HL-60/S4 treated with phorbol 12-myristate 13-acetate at 8.2 ng/mL for 4 days and 3 days (cell line): Measurements from ENCODE around the gene CLUH.
"Not testable (repeated sequence)": the region's sequence is repeated elsewhere in the genome, so short reads cannot be mapped to it uniquely, and the experiment has no call there.

ENCODE experiments used
- in situ Hi-C: fragments of 300-500 bp; cut with MboI; formaldehyde crosslinking; loops from 2 replicates; pipeline ENCODE4 v1.15.0; 2022; ENCODE audit warnings: low sequenced_read_pairs

CLUH gene

DNA sequence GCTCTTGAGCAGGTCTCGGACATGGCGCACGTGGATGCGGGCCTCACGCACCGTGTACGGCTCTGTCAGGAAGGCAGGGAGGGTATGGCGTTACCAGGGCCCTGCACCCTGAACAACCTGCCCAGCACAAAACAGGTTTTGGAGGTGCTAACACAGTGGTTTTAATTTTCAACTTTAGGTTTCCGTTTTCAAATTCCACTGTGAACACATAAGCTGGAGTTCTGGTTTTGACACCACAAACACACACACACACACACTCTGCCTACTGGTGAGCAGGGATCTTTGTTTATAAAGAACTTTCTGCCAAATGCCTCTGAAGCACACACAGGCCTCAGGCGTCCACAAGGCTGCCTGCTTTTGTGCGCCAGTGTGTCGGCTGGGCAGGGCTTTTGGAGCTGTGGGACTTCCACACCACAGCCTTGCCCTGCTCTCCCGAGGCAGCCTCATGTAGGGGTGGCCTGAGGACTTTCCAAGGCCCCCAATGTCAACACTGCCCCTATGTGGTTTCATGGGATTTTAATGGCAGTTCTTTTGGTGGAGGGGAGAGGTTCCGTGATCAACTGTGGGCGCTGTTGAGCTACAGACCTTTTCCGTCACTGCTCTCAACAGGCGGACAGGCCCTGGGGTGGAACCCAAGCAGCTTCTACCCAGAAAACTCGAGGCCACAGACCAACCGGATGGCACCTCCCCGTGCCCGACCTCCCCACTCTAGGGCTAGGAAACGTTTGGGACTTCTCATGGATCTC lies 9.4 kb downstream of the CLUH start:
- in situ Hi-C loops: no loop called here

DNA sequence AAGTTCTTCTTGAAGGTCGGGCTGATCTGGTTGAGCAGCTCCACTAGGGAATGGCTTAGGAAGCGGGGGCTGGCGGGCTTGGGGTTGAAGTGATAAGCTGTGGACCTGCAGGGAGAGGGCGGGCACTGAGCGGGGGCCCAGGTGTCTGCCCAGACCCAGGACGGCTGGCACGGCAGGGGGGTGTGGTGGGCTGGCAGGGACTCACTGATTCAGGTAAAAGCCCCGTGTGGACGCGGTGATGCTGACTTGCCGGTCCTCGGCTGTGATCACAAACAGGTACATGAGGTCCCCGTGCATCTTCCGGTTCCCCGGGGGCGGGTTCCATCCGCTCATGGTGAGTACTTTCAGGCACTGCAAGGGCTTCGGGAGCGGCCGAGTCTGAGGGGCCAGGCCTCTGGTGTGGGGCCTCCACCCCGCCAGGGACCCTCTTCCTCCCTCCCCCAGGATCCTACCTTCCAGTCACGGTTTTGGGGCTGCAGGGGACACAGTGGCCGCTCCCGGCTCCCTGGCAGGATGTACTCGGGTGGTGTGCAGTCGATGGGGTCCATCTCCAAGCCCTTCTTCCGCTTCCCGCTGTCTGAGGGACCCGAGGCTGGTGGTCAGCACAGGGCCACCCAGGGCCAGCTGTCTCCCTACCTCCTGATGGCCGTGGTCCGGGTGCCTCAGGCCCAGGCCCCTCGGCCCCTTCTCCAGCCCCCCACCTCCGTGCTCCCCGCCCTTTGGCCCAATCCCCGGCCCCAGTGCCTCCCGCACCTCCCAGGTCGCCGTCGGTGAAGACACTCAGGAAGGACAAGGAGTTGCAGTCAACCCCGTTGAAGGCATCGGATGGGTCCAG lies 10.2 kb downstream of the CLUH start:
- in situ Hi-C loops: no loop called here

DNA sequence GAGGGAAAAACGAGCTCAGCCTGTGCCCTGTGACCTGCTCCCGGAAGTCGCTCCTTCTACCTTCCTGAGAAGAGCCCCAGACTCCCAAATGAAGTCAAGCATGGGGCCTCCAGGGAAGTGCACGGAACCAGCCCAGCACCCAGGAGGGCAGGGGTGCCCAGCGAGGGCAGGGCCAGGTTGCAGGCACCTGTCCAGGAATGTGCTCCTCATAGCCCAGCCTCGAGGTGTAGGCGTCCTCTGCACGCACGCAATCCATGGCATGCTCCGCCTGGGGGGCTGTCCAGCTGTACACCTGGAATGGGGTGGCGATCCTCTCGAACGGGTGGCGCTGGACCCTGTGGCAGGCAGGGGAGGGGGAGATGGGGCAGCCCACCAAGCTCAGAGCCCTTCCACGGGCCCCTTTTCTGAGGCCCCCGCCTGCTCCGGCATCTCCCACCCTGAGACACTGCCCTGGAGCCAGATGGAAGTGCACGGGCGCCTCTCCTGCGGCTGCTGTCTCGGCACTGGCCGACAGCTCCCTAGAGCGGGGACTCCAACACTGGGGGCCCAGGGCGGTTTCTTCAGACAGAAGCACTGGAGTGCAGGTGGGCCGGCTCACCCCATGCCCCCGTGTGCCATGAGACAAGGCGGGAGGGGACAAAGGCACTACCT lies 10.9 kb downstream of the CLUH start:
- in situ Hi-C loops: no loop called here

DNA sequence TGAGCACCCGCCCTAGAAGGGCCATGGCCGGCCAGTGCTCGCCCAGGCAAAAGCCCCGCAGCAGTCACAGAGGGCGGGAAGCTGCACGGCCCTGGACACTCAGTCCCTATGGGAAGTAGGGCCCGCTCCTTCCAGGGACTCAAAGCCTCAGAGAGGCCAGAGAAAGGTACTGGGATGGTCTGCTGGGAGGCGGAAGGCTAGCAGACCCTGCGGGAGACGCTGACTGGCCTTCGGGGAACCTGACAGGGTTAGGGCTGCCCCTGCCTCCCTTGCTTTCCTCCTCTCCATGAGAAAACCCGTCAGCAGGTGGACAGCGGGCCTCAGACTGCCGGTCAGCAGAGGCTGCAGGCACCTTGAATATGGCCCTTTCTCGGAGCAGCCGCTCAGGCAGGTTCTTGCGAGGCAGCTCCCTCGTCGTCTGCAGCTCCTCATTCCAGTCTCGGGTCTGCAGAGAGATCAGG lies 11.5 kb downstream of the CLUH start:
- in situ Hi-C loops: no loop called here

DNA sequence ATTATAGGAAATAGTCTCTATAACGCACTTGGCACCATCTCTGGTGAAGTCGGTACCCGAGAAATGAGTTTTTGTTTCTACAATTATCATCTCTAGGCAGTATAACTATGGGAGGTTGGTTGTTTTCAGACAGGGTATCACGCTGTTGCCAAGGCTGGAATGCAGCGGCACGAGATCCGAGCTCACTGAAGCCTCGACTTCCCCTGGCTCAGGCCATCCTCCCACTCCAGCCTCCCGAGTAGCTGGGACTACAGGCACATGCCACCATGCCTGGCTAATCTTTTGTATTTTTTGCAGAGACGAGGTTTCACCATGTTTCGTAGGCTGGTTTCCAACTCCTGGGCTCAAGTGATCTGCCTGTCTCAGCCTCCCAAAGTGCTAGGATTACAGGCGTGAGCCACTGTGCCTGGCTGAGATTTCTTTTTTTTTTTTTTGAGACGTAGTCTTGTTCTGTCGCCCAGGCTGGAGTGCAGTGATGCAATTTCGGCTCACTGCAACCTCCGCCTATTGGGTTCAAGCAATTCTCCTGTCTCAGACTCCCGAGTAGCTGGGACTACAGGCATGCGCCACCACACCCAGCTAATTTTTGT lies 12.3 kb downstream of the CLUH start:
- in situ Hi-C loops: not testable (repeated sequence)

DNA sequence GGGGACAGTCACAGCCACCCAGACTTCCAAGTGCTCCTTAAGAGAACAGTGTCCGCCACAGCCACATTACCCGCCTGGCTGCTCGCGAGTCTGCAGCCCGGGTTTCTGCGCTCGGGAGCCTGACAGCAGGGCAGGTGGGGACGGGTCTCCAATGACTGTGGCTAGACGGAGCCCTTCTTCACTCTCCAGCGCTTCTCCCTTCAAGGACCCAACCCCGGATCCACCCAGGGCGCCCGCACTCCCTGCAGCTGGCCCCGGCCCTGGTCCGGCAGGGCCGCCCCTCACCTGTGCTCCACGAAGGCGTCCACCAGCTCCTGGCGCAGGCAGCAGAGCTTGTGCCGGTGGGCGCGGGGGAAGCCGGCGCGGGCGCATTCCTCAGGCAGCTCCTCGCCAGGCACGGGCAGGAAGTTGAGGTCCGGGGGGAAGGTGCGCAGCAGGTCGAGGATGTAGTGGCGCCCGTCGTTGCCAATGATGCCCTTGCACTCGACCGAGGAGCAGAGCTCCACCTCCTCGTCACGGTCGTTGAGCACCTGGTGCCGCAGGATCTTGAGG lies 13.9 kb downstream of the CLUH start:
- in situ Hi-C loops: no loop called here

DNA sequence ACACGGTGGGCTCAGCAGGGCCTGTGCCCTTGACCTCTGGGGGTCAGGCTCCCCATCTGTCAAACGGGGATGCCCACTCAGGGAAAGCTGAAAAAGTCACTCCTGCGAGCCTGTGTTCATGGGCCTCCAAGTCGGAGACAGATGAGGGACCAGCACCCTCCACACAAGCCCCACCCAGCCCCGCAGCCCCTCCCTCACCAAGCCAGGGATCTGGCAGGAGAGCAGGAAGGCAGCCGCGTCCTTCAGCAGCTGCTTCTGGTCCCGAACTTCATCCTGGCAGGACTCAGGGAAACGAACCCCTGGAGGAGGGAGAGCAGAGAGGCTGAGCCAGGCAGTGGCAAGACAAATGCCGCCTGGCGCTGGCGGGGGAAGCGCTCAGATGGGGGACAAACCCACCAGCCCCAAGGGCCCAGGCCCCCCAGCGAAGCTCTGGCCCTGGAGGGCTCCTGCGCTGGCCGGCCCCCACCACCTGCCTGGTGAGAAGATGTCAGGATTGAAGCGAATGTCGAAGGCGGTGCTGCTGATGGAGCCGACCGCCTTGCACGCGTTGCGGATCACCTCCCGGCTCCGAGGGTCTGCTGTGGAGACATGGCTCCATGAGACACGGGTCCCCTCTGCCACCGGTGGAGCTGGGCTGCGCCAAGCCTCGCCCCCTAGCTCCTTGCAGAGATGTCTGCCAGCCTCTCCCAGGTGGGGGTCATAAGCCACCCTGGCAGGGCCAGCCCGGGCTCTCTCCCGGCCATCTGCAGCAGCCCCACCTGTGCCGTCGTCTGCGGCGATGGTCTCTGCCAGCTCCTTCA lies 15.4 kb downstream of the CLUH start:
- in situ Hi-C loops: no loop called here

DNA sequence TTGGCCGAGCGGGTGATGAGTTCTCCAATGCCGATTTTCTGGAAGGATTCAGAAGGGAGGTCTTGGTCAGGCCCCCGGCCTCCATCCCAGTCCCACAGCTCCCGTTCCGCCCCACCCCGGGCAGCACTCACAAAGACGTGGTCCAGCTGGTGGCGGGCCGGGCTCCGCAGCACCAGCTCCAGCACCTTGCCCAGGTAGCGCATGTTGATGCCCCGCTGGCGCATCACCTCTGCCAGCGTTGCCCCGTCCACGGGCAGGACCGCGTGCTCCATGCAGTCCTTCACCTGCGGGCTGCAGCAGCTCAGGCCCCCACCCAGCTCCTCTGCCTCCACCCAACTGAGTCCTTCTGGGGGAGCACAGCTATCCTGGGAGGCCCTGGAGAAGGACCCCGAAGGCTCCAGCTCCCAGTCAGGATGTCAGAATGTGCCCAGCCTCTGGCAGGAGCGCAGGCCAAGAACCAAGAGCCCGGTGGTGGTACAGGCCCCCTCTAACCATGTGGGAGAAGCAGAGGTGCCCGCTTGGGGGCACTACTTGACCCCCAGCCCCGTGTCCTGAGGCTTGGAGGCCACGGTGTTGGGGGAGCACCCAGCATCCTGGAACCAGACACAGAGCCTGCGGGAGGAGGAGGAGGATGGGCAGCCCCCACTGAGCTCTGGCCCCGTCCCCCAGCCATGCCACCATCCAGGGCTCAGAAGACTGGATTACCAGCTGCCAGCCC lies 16.2 kb downstream of the CLUH start:
- in situ Hi-C loops: no loop called here

DNA sequence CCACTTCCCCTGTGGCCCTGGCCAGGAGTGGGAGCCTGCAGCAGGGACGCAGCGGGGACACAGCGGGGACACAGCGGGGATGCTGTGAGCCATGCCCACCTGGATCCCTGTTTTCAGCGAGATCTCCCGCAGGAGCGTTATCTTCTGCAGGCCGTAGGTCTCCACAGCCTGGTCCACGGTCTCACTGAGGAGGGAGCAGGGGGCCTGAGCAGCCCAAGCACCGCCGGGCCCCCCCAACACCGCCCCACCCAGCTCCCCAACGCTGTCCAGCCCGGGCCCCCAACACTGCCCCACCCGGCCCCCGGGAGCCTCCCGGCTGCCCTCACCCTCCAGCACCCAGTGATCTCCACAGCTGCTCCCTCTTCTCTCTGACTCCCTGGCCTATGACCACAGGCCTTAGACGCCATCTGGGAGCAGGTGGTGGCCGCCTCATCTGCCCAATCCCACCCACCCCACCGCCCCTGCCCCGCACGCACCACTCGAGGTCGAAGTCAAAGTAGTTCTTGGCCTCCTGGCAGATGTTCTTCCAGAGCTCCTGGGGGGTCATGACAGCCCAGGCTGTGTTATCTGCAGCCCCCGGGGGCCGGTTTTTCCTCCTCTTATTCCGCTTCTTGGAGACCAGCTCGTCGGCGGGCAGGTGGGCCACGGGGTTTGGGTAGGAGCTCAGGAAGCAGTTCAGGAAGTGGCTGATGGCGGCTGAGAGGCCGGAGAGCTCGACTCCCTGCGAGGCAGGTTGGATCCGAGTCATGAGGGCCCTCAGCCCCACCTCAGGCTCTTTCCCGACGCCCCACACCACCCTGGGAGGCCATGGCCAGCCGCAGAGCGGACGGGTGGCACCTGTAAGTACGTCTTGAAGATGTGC lies 17.0 kb downstream of the CLUH start:
- in situ Hi-C loops: no loop called here

DNA sequence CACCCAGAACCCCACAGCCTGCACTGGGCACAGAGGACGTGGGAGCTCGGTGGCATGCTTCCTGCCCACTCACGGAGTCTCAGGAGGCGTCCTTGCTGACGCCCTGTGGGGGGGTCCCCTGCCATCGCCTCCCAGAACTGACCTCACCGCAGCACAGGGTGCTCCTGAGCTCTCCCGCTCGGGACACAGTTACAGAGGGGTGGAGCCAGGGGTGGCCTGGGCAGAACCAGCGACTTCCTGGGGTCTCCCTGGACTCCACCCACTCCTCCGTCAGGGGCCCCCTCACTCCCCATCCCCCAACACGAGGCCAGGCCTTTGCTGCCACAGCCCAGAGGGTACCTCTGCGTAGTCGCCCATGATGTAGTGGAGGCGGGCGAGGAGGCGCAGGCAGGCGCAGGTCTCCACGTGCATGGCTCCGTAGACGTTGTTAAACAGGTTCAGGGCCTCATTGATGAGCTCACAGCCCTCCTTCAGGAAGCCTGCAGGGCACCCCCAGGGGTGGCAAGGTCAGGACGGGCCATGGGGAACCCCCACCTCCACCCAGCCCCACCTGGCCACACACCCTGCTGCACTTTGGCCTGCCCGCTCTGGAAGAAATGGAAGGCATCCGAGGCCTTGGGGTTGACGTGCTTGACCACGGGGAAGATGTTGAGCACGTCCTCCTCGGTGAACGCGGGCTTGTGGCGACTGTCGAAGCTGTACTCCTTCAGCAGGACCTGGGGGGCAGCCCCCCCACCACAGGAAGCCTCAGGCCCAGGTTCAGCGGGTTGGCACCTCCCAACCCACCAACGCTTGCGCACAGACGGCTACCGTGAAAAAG lies 17.8 kb downstream of the CLUH start:
- in situ Hi-C loops: no loop called here

DNA sequence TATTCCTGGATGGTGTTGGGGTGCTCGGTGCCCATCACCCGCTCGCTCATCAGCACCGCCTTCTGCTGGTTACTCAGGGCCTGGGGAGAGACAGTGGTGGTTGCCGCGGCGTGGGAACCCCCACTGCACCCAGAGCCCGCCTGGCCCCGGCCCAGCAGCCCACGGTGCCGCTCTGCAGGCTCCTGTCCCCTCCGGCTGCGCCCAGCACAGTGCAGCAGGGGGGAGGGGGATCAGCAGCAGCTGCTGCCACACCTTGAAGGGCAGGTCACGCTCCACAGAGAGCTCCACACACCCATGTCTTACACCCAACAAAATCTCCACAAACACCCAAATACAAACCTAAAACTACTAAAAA lies 18.8 kb downstream of the CLUH start:
- in situ Hi-C loops: no loop called here

DNA sequence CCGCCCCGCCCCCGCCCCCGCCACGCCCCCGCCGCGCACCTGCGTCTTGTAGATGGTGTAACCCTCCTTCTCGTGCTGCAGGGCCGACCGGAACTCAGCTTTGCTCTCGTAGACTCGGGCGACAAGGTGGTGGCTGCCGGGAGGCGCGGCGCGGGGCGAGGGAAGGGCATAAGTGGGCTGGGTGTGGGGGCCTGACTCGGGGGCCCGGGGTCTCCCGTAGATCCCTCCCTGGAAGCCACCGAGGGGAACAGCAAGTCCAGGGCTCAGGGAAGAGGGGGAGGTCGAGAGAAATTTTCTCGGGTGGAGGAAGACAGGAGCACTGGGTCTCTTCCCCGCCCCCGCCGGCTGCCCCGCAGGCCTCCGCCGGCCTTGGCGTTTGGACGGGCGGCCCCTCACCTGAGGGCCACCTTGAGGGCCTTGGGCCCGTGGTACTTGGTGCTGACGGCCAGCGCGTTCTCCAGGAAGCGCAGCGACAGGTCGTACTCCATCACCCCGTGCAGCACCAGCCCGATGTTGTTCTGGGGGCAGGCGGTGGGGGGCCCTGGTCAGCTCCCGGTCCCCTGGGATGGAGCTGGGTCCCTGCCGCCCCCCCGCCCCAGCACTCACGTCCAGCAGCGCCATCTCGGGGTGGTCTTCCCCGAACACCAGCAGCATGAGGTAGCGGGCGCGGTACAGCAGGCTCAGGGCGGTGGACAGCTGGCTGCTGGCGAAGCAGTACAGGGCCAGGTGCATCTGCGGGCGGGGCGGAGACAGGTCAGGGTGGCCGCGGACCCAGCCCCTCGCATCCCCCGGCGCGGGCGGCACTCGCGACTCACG lies 19.4 kb downstream of the CLUH start:
- in situ Hi-C loops: no loop called here

DNA sequence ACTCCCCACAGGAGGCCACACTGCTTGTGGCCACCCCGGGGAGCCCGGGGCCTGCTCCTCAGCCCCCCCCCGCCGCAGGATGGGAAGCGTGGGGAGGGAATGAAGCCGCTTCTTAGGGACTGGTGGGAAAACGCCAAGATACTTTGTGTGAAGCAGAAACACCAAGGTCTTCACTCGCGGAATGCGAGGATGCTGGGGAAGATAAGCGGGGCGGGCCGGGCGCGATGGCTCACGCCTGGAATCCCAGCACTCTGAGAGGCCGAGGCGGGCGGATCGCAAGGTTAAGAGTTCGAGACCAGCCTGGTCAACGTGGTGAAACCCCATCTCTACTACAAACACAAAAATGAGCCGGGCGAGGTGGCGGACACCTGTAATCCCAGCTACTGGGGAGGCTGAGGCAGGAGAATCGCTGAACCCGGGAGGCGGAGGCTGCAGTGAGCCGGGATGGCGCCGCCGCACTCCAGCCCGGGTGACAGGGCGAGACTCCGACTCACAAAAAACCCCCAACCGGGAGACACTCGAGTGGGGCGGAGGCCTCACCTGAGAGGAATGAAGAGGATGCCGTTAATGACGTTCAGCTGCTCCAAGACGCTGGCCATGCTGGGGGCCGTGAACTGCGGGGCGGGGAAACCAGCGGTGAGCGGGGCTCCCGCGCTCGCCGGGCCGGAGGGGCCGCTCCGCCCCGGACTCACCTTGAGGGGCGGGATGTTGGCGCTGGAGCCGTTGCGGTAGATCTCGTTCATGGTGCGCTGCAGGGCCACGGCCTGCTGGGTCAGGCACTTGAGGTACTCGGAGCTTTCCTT lies 20.3 kb downstream of the CLUH start:
- in situ Hi-C loops: no loop called here

DNA sequence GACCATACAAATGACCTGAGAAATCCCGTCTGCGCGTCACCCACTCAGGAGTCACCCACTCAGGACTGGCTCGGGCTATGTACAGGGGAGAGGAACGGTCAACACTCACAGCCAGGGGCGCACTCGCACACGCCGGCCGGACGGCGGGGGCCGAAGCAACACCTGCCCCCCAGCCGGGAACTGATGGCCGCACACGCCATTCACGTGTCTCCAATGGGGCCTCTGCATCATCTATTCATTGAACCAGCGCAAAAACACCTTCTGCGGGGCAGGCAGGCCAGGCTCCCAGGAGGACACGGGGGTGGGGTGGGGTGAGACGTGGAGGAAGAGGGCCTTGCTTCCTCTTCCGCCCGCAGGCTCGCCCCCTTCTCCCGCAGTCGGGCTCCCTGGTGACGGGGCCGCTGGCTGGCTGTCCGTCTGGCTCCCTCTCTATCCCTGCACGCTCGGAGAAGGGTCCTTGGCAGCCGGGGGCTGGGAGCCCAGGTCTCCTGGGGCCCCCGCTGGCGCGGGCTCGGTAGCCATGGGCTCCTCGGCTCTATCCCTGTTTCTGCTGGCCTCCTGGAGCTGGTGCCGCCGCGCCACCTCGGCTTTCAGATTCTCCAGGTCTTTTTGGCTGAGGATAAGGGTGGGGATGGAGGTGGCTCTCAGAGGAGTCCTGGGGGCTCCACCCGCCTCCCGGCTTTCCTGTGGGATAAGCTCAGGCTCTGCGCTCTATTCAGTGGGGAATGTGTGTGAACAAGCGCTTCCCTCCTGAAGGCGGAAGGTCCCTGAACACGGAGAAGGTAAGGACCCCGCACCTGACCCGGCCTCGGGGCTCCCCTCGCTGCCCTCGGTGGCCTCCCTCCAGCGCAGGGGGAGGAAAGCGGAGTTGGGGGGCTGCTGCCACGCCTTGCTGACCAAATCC lies 21.1 kb downstream of the CLUH start:
- in situ Hi-C loops: no loop called here
